ENCODE measurements around the gene C10orf62.

DNA sequence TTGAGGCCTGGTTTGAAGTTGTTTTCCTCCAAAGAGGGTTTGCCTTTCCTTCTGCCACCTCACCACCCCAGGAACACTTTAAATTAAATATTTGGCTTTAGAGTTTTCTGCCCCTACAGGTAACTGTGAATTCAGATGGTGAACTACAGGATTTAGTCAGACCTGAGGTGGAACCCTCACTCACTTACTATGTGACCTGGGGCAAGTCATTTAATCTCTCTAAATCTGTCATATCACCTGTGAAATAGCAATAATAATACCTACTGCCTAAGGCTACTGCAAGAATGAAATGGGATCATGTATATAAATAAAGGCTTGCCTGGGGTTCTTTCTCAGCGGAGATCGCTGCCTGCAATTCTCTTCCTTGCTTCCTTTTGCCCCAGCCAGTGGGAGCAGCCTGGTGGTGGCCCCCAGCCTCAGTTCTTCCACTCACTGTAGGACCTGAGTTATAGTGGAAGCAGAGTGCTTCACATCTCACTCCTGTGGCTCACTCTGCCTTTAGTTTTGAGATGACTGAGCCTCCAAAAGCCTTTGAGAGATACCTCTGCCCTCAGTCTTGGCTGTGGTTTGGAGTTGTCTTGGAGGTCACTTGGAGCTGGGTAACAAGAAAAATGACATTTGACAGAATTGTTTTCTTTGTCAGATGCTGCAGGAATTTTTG lies 23.1 kb upstream of the C10orf62 start:
- TF ChIP-seq, protein P1, sequence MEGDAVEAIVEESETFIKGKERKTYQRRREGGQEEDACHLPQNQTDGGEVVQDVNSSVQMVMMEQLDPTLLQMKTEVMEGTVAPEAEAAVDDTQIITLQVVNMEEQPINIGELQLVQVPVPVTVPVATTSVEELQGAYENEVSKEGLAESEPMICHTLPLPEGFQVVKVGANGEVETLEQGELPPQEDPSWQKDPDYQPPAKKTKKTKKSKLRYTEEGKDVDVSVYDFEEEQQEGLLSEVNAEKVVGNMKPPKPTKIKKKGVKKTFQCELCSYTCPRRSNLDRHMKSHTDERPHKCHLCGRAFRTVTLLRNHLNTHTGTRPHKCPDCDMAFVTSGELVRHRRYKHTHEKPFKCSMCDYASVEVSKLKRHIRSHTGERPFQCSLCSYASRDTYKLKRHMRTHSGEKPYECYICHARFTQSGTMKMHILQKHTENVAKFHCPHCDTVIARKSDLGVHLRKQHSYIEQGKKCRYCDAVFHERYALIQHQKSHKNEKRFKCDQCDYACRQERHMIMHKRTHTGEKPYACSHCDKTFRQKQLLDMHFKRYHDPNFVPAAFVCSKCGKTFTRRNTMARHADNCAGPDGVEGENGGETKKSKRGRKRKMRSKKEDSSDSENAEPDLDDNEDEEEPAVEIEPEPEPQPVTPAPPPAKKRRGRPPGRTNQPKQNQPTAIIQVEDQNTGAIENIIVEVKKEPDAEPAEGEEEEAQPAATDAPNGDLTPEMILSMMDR (conservative IDR thresholded peaks at IDR 0.05; ENCODE audit: low read depth in 2 of 2), result no peak
- TF ChIP-seq, protein P2, sequence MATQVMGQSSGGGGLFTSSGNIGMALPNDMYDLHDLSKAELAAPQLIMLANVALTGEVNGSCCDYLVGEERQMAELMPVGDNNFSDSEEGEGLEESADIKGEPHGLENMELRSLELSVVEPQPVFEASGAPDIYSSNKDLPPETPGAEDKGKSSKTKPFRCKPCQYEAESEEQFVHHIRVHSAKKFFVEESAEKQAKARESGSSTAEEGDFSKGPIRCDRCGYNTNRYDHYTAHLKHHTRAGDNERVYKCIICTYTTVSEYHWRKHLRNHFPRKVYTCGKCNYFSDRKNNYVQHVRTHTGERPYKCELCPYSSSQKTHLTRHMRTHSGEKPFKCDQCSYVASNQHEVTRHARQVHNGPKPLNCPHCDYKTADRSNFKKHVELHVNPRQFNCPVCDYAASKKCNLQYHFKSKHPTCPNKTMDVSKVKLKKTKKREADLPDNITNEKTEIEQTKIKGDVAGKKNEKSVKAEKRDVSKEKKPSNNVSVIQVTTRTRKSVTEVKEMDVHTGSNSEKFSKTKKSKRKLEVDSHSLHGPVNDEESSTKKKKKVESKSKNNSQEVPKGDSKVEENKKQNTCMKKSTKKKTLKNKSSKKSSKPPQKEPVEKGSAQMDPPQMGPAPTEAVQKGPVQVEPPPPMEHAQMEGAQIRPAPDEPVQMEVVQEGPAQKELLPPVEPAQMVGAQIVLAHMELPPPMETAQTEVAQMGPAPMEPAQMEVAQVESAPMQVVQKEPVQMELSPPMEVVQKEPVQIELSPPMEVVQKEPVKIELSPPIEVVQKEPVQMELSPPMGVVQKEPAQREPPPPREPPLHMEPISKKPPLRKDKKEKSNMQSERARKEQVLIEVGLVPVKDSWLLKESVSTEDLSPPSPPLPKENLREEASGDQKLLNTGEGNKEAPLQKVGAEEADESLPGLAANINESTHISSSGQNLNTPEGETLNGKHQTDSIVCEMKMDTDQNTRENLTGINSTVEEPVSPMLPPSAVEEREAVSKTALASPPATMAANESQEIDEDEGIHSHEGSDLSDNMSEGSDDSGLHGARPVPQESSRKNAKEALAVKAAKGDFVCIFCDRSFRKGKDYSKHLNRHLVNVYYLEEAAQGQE (IDR thresholded peaks at IDR 0.05; ENCODE audit: unreplicated experiment), result no peak
- TF ChIP-seq CREB1 (CRISPR knock-in tag; IDR thresholded peaks at IDR 0.05; ENCODE audit: low read depth) (no peak), POLR2AphosphoS5 (IDR thresholded peaks at IDR 0.05; ENCODE audit: low read depth) (no peak), EZH2 (IDR thresholded peaks at IDR 0.05; ENCODE audit: low read depth, unreplicated experiment) (no peak)
